ENCODE results near the gene TRAF7. TPM values are rescaled to one million over a fixed set of nuclear protein-coding genes. Genes with fewer than 3 reads are reported as not detected.

The TRAF7 gene
- total RNA-seq, 2 experiments from 2014 or later: 53.6 to 82.3 TPM

DNA sequence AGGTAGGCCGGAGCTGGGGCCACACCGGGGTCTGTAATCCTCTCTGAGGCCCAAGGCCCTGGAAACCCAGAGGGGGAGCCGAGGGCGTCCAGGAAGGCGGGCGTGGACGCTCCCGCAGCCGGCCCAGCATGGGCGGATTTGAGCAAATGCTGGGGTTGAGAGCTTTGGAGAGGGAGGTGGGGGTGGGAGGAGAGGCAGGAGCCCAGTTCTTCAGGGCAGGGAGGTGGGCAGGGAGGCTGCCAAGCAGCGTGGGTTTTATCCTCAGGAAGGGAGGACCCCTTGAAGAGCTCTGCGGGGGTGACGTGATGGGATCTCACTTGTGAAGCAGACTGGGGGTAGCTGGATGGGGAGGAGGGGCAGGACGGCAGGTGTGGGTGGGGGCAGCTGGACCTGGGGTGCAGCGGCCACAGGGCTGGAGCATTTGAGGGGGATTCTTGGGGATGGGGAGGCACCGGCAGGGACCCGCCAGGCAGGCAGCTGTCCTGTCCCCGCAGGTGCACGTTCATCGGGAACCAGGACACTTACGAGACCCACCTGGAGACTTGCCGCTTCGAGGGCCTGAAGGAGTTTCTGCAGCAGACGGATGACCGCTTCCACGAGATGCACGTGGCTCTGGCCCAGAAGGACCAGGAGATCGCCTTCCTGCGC is 17.2 kb downstream of the TRAF7 start:
- no peak overlapping the region for H3K4me3 ChIP-seq (ENCODE audit: low read depth, low read length, poor library complexity, severe bottlenecking)
- no peak overlapping the region for H3K27ac ChIP-seq (ENCODE audit: low read depth, low read length, poor library complexity, severe bottlenecking)
- no peaks in the 10 kb centered on the region for H4K20me1 ChIP-seq (ENCODE audit: insufficient read depth, low read length)
- no peak for TF ChIP-seq EZH2phosphoT487 (IDR thresholded peaks at IDR 0.05; ENCODE audit: borderline replicate concordance, low read depth, low read length)
- TF ChIP-seq, protein P1, sequence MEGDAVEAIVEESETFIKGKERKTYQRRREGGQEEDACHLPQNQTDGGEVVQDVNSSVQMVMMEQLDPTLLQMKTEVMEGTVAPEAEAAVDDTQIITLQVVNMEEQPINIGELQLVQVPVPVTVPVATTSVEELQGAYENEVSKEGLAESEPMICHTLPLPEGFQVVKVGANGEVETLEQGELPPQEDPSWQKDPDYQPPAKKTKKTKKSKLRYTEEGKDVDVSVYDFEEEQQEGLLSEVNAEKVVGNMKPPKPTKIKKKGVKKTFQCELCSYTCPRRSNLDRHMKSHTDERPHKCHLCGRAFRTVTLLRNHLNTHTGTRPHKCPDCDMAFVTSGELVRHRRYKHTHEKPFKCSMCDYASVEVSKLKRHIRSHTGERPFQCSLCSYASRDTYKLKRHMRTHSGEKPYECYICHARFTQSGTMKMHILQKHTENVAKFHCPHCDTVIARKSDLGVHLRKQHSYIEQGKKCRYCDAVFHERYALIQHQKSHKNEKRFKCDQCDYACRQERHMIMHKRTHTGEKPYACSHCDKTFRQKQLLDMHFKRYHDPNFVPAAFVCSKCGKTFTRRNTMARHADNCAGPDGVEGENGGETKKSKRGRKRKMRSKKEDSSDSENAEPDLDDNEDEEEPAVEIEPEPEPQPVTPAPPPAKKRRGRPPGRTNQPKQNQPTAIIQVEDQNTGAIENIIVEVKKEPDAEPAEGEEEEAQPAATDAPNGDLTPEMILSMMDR (conservative IDR thresholded peaks at IDR 0.05; ENCODE audit: low read length): no peak
- BruUV-seq (replicated peaks): no TSS peak
- H2AFZ ChIP-seq (ENCODE audit: low read length): no peak overlapping the region
- H3K79me2 ChIP-seq (ENCODE audit: insufficient read depth, low read depth, low read length): no peaks in the 10 kb centered on the region
- H3K9me3 ChIP-seq (ENCODE audit: low read length): no peaks in the 10 kb centered on the region
- H3K4me1 ChIP-seq (ENCODE audit: insufficient read depth, low read length, poor library complexity, severe bottlenecking): no peaks in the 10 kb centered on the region
- intact Hi-C loops (cut with micrococcal nuclease; ENCODE audit: unreplicated experiment): no loop called here
- CTCF ChIA-PET (ENCODE audit: unreplicated experiment): no interaction called here
- no peaks in the 10 kb centered on the region for H3K9me2 ChIP-seq (ENCODE audit: insufficient read depth, low read length)
- no peak overlapping the region for H3K4me2 ChIP-seq (ENCODE audit: low read length)
- POLR2A ChIA-PET: interaction anchor here (0.5 kb wide), 1 partner anchor 188 kb away, joined by 3 read pairs; no protein-coding TSS in a partner anchor
- H3K36me3 ChIP-seq (ENCODE audit: insufficient read depth, low read length): peaks cover 54% of the 10 kb centered on the region
- DNase-seq (ENCODE audit: low spot score): no peak

DNA sequence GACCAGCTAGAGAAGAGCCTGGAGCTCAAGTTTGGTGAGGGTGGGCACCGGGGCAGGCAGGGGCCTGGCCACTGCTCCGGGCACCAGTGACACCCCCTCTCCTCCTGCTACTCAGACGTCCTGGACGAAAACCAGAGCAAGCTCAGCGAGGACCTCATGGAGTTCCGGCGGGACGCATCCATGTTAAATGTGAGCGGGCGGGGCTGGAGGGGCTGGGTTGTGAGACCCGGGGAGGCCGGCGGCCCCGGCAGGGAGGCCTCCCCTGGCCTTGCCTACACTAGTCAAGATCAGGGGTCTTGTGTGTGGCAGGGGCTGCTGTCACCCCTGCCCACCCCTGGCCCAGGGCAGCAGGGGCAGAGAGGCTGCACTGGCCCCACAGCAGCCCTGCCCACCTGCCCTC is 17.8 kb downstream of the TRAF7 start:
- Histone ChIP-seq H3K4me1 (ENCODE audit: insufficient read depth, low read length, poor library complexity, severe bottlenecking) (no peaks in the 10 kb centered on the region), H3K36me3 (ENCODE audit: insufficient read depth, low read length) (peaks cover 54% of the 10 kb centered on the region), H3K4me3 (ENCODE audit: low read depth, low read length, poor library complexity, severe bottlenecking) (no peak overlapping the region), H3K9me3 (ENCODE audit: low read length) (no peaks in the 10 kb centered on the region), H3K79me2 (ENCODE audit: insufficient read depth, low read depth, low read length) (no peaks in the 10 kb centered on the region), H3K4me2 (ENCODE audit: low read length) (no peak overlapping the region), H4K20me1 (ENCODE audit: insufficient read depth, low read length) (no peaks in the 10 kb centered on the region), H3K27ac (ENCODE audit: low read depth, low read length, poor library complexity, severe bottlenecking) (no peak overlapping the region), H3K9me2 (ENCODE audit: insufficient read depth, low read length) (no peaks in the 10 kb centered on the region), H2AFZ (ENCODE audit: low read length) (no peak overlapping the region)
- TF ChIP-seq, protein P1 (conservative IDR thresholded peaks at IDR 0.05; ENCODE audit: low read length): no peak
- no peak for TF ChIP-seq EZH2phosphoT487 (IDR thresholded peaks at IDR 0.05; ENCODE audit: borderline replicate concordance, low read depth, low read length)
- CTCF ChIA-PET (ENCODE audit: unreplicated experiment): no interaction called here
- intact Hi-C loops (cut with micrococcal nuclease; ENCODE audit: unreplicated experiment): no loop called here
- no peak for DNase-seq (ENCODE audit: low spot score)
- POLR2A ChIA-PET: interaction anchor here (0.5 kb wide), 1 partner anchor 189 kb away, joined by 3 read pairs; no protein-coding TSS in a partner anchor
- no TSS peak for BruUV-seq (replicated peaks)

DNA sequence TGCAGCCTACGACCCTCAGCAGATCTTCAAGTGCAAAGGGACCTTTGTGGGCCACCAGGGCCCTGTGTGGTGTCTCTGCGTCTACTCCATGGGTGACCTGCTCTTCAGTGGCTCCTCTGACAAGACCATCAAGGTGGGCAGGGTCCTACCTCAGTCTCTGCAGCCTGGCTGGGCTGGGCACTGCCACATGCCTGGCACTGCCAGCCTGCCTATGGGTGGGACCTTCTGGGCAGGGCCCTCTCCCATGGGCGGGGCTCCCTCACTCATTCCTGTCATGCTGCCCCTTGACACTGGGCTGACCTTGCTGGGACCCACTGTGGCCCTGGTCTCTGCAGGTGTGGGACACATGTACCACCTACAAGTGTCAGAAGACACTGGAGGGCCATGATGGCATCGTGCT is 18.3 kb downstream of the TRAF7 start:
- no peak for TF ChIP-seq EZH2phosphoT487 (IDR thresholded peaks at IDR 0.05; ENCODE audit: borderline replicate concordance, low read depth, low read length)
- TF ChIP-seq, protein P1 (conservative IDR thresholded peaks at IDR 0.05; ENCODE audit: low read length): no peak
- Histone ChIP-seq H3K27ac (ENCODE audit: low read depth, low read length, poor library complexity, severe bottlenecking) (no peak overlapping the region), H3K4me1 (ENCODE audit: insufficient read depth, low read length, poor library complexity, severe bottlenecking) (no peaks in the 10 kb centered on the region), H3K79me2 (ENCODE audit: insufficient read depth, low read depth, low read length) (no peaks in the 10 kb centered on the region), H3K9me2 (ENCODE audit: insufficient read depth, low read length) (no peaks in the 10 kb centered on the region), H3K4me2 (ENCODE audit: low read length) (no peak overlapping the region), H3K36me3 (ENCODE audit: insufficient read depth, low read length) (peaks cover 56% of the 10 kb centered on the region), H3K4me3 (ENCODE audit: low read depth, low read length, poor library complexity, severe bottlenecking) (no peak overlapping the region), H2AFZ (ENCODE audit: low read length) (no peak overlapping the region), H4K20me1 (ENCODE audit: insufficient read depth, low read length) (no peaks in the 10 kb centered on the region), H3K9me3 (ENCODE audit: low read length) (no peaks in the 10 kb centered on the region)
- intact Hi-C loops (cut with micrococcal nuclease; ENCODE audit: unreplicated experiment): no loop called here
- POLR2A ChIA-PET: no interaction called here
- CTCF ChIA-PET (ENCODE audit: unreplicated experiment): no interaction called here
- BruUV-seq (replicated peaks): no TSS peak
- no peak for DNase-seq (ENCODE audit: low spot score)
